SK-N-SH treated with all-trans-retinoic acid at 6 μM for 48 hours (cell line): ENCODE results near the gene CNNM3.

ENCODE experiments used
- ATAC-seq: fragments of 200-7000 bp; cut with Tn5 transposase; 3 replicates; pipeline ENCODE4 v1.9.1; 2020; ENCODE audit warnings: mild to moderate bottlenecking, moderate library complexity
- ARNTL ChIP-seq: fragments of 450-650 bp; formaldehyde crosslinking; IDR thresholded peaks from 2 replicates; pipeline ENCODE4 v1.5.0; 2020; ENCODE audit warnings: low read depth, mild to moderate bottlenecking, moderate library complexity, borderline replicate concordance
- BACH2 ChIP-seq: fragments of 250-450 bp; sonication (Bioruptor Pico); IDR thresholded peaks from 2 replicates; pipeline ENCODE4 v1.9.0; 2021; ENCODE audit warnings: mild to moderate bottlenecking, borderline replicate concordance
- CSDC2 ChIP-seq: fragments of 250-450 bp; sonication (Bioruptor Pico); IDR thresholded peaks from 2 replicates; pipeline ENCODE4 v1.5.0; 2020; ENCODE audit warnings: mild to moderate bottlenecking, moderate library complexity
- ESRRG ChIP-seq: fragments of 250-450 bp; sonication (Bioruptor Pico); IDR thresholded peaks from 2 replicates; pipeline ENCODE4 v1.6.1; 2021; ENCODE audit warnings: mild to moderate bottlenecking
- GLIS3 ChIP-seq: fragments of 250-450 bp; sonication (Bioruptor Pico); IDR thresholded peaks from 2 replicates; pipeline ENCODE4 v1.5.0; 2020; ENCODE audit warnings: mild to moderate bottlenecking, moderate library complexity
- ISL1 ChIP-seq: fragments of 250-450 bp; sonication (Bioruptor Pico); IDR thresholded peaks from 2 replicates; pipeline ENCODE4 v2.1.2; 2022; ENCODE audit warnings: mild to moderate bottlenecking, moderate library complexity
- OSR1 ChIP-seq: fragments of 250-450 bp; sonication (Bioruptor Pico); IDR thresholded peaks from 2 replicates; pipeline ENCODE4 v1.8.0; 2022; ENCODE audit warnings: moderate library complexity, mild to moderate bottlenecking, inconsistent platforms
- PPARA ChIP-seq: fragments of 250-450 bp; sonication (Bioruptor Pico); IDR thresholded peaks from 2 replicates; pipeline ENCODE4 v1.5.0; 2020; ENCODE audit warnings: mild to moderate bottlenecking, borderline replicate concordance
- SNAI2 ChIP-seq: fragments of 250-450 bp; sonication (Bioruptor Pico); IDR thresholded peaks from 2 replicates; pipeline ENCODE4 v1.5.0; 2020; ENCODE audit warnings: mild to moderate bottlenecking, moderate library complexity
- TCF4 ChIP-seq: fragments of 250-450 bp; sonication (Bioruptor Pico); IDR thresholded peaks from 2 replicates; pipeline ENCODE4 v1.8.0; 2021; ENCODE audit warnings: mild to moderate bottlenecking, moderate library complexity, borderline replicate concordance
- ZC3H10 ChIP-seq: fragments of 250-450 bp; sonication (Bioruptor Pico); IDR thresholded peaks from 2 replicates; pipeline ENCODE4 v1.5.1; 2021; ENCODE audit warnings: mild to moderate bottlenecking, moderate library complexity
- ZFP3 ChIP-seq: fragments of 250-450 bp; sonication (Bioruptor Pico); IDR thresholded peaks from 2 replicates; pipeline ENCODE4 v1.5.0; 2020; ENCODE audit warnings: mild to moderate bottlenecking, moderate library complexity
- ZNF565 ChIP-seq: fragments of 450-650 bp; formaldehyde crosslinking; conservative IDR thresholded peaks from 2 replicates; pipeline ENCODE4 v1.5.0; 2020; ENCODE audit warnings: low read depth, mild to moderate bottlenecking, moderate library complexity
- ZNF8 ChIP-seq: fragments of 450-650 bp; formaldehyde crosslinking; IDR thresholded peaks from 2 replicates; pipeline ENCODE4 v1.5.0; 2020; ENCODE audit warnings: mild to moderate bottlenecking, moderate library complexity
- TF ChIP-seq, protein P1 (sequence below): fragments of 250-450 bp; sonication (Bioruptor Pico); IDR thresholded peaks from 2 replicates; pipeline ENCODE4 v1.5.0; 2020; ENCODE audit warnings: mild to moderate bottlenecking, moderate library complexity
- TF ChIP-seq, protein P2 (sequence below): fragments of 250-450 bp; sonication (Bioruptor Pico); IDR thresholded peaks from 2 replicates; pipeline ENCODE4 v1.5.1; 2020; ENCODE audit warnings: low read depth, mild to moderate bottlenecking, moderate library complexity
- TF ChIP-seq, protein P3 (sequence below): fragments of 250-450 bp; sonication (Bioruptor Pico); IDR thresholded peaks from 2 replicates; pipeline ENCODE4 v1.5.1; 2021; ENCODE audit warnings: mild to moderate bottlenecking, moderate library complexity
- TF ChIP-seq, protein P4 (sequence below): fragments of 250-450 bp; sonication (Bioruptor Pico); IDR thresholded peaks from 2 replicates; pipeline ENCODE4 v1.8.0; 2021; ENCODE audit warnings: low read depth, mild to moderate bottlenecking, moderate library complexity, borderline replicate concordance

CNNM3 gene

DNA sequence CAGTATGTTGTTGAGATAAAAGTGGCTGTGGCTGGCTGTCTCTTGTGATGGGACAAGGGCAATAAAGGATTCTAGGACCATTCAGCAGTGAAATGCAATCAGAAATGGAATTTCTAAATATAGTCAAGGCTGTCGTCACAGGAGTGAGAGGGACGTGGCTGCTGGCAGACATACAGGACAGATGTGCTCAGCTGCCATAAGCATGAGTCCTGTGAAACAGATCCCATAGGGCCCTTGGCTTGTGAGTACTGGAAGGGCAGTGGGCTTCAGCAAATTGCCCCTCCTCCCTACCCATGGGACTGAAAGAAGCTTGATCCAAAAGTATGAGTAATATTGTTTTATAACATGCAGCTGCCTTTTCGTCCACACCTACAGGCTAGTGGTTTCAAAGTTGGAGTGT lies 4.2 kb upstream of the CNNM3 start (continued):
- no peak for TF ChIP-seq ZNF565 (CRISPR knock-in tag)

DNA sequence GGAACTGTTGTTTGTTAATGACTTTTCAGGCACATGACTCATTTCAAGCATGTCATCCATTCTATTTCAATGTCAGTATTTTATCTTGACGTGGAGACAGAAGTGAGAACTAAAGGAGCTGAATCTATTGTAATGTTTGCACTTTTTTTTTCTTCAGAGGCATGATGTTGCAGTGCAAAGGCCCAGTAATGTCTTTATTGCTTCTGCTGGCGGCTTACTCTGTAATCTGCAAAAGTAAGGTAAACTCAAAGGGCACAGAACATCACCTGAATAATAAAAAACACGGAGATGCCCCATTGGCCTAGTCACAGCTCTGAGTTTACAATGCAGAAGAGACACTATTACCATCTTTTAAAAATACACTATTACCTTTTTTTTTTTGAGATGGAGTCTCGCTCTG lies 2.4 kb upstream of the CNNM3 start:
- ATAC-seq, result no peak
- TF ChIP-seq PPARA (CRISPR knock-in tag), result no peak
- no peak for TF ChIP-seq ISL1
- no peak for TF ChIP-seq CSDC2
- TF ChIP-seq, protein P1, sequence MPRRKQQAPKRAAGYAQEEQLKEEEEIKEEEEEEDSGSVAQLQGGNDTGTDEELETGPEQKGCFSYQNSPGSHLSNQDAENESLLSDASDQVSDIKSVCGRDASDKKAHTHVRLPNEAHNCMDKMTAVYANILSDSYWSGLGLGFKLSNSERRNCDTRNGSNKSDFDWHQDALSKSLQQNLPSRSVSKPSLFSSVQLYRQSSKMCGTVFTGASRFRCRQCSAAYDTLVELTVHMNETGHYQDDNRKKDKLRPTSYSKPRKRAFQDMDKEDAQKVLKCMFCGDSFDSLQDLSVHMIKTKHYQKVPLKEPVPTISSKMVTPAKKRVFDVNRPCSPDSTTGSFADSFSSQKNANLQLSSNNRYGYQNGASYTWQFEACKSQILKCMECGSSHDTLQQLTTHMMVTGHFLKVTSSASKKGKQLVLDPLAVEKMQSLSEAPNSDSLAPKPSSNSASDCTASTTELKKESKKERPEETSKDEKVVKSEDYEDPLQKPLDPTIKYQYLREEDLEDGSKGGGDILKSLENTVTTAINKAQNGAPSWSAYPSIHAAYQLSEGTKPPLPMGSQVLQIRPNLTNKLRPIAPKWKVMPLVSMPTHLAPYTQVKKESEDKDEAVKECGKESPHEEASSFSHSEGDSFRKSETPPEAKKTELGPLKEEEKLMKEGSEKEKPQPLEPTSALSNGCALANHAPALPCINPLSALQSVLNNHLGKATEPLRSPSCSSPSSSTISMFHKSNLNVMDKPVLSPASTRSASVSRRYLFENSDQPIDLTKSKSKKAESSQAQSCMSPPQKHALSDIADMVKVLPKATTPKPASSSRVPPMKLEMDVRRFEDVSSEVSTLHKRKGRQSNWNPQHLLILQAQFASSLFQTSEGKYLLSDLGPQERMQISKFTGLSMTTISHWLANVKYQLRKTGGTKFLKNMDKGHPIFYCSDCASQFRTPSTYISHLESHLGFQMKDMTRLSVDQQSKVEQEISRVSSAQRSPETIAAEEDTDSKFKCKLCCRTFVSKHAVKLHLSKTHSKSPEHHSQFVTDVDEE (CRISPR knock-in tag), result no peak
- TF ChIP-seq BACH2, result no peak
- no peak for TF ChIP-seq SNAI2
- TF ChIP-seq ZNF8 (CRISPR knock-in tag), result no peak
- no peak for TF ChIP-seq ARNTL (CRISPR knock-in tag)
- no peak for TF ChIP-seq ZFP3 (CRISPR knock-in tag)

DNA sequence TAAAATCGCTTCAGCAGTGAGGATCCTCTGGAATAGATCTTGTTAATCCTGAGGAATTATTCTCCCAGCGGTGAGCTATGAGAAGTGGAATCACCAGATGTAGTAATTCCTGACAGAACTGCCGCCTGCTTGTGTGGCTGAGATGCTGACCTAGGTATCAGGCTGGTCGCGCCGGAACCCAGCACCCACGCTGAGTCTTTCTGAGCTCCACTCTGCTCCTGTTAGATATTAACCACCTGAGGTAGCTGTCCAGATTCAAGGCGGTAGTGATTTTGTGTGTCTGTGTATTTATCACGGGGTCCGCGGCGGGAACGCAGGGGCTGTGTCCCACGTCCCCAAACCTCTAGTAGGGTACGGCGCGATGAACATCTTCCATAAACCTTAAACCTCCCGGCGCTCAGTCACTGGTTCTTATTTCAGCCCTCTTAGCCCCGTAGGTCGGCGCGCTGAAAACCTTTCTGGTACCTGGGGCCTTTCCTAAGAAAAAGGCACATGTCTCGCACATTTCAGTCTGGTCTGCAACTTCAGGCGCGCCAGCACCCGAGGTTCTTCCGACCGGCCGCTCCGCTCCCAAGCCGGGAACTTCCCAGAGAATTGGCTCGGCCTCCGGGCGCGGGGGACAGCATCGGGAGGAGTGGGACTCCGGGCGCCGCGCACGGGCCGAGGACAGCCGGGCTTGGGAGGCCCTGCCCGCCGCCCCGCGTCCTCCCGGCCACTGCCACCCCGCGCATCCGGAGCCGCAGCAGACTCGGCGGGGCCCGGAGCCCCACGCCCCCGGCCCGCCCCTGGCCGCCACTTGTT lies 542 bp upstream of the CNNM3 start:
- TF ChIP-seq ESRRG (no peak), CSDC2 (no peak)
- peak; percentile 12 for ATAC-seq

DNA sequence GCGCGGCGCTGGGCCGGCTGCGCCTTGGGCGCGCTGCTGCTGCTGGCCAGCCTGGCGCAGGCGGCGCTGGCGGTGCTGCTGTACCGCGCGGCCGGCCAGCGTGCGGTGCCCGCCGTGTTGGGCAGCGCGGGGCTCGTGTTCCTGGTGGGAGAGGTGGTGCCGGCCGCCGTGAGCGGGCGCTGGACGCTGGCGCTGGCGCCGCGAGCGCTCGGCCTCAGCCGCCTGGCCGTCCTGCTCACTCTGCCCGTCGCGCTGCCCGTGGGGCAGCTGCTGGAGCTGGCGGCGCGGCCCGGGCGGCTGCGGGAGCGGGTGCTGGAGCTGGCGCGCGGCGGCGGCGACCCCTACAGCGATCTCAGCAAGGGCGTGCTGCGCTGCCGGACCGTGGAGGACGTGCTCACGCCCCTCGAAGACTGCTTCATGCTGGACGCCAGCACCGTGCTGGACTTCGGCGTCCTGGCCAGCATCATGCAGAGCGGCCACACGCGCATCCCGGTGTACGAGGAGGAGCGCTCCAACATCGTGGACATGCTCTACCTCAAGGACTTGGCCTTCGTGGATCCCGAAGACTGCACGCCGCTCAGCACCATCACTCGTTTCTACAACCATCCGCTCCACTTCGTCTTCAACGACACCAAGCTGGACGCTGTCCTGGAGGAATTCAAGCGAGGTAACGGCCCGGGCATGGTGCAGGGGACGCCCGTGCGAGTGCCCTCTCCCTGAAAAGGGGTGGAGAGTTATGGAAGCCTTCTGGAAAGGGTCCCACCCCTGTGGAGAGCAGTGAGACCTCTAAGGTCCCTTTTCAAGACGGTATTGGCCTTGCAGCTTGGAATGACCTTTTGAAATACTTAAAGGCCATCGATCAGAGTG lies 1.0 kb downstream of the CNNM3 start:
- no peak for TF ChIP-seq ISL1
- TF ChIP-seq, protein P2, sequence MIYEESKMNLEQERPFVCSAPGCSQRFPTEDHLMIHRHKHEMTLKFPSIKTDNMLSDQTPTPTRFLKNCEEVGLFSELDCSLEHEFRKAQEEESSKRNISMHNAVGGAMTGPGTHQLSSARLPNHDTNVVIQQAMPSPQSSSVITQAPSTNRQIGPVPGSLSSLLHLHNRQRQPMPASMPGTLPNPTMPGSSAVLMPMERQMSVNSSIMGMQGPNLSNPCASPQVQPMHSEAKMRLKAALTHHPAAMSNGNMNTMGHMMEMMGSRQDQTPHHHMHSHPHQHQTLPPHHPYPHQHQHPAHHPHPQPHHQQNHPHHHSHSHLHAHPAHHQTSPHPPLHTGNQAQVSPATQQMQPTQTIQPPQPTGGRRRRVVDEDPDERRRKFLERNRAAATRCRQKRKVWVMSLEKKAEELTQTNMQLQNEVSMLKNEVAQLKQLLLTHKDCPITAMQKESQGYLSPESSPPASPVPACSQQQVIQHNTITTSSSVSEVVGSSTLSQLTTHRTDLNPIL, result no peak
- TF ChIP-seq ZC3H10 (CRISPR knock-in tag), result no peak
- no peak for TF ChIP-seq TCF4 (CRISPR knock-in tag)
- TF ChIP-seq CSDC2, result no peak
- no peak for TF ChIP-seq ZNF8 (CRISPR knock-in tag)
- no peak for TF ChIP-seq OSR1 (CRISPR knock-in tag)
- TF ChIP-seq, protein P3, sequence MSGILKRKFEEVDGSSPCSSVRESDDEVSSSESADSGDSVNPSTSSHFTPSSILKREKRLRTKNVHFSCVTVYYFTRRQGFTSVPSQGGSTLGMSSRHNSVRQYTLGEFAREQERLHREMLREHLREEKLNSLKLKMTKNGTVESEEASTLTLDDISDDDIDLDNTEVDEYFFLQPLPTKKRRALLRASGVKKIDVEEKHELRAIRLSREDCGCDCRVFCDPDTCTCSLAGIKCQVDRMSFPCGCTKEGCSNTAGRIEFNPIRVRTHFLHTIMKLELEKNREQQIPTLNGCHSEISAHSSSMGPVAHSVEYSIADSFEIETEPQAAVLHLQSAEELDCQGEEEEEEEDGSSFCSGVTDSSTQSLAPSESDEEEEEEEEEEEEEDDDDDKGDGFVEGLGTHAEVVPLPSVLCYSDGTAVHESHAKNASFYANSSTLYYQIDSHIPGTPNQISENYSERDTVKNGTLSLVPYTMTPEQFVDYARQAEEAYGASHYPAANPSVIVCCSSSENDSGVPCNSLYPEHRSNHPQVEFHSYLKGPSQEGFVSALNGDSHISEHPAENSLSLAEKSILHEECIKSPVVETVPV (CRISPR knock-in tag), result no peak
- no peak for TF ChIP-seq ZFP3 (CRISPR knock-in tag)
- TF ChIP-seq, protein P1 (CRISPR knock-in tag), result no peak
- TF ChIP-seq SNAI2, result no peak
- TF ChIP-seq, all 23 proteins: peak for 0
- no peak; the same call in 1 of the 3 replicates for ATAC-seq

DNA sequence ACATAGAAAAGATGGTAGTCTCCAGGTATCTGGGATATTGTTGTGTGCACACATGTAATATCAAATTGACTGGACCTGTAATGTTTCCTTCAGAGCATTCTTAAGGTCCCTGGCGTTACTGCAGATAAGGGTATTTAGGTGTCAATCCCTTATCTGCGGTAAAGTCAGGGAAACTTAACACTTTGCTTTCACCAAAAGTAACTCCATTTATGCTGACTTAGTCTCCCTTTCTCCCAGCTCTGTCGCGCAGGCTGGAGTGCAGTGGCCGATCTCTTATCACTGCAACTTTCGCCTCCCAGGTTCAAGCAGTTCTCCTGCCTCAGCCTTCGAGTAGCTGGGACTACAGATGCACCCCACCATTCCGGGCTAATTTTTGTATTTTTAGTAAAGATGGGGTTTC lies 1.8 kb downstream of the CNNM3 start:
- ATAC-seq, result no peak
- no peak for TF ChIP-seq ZNF8 (CRISPR knock-in tag)
- TF ChIP-seq, protein P4, sequence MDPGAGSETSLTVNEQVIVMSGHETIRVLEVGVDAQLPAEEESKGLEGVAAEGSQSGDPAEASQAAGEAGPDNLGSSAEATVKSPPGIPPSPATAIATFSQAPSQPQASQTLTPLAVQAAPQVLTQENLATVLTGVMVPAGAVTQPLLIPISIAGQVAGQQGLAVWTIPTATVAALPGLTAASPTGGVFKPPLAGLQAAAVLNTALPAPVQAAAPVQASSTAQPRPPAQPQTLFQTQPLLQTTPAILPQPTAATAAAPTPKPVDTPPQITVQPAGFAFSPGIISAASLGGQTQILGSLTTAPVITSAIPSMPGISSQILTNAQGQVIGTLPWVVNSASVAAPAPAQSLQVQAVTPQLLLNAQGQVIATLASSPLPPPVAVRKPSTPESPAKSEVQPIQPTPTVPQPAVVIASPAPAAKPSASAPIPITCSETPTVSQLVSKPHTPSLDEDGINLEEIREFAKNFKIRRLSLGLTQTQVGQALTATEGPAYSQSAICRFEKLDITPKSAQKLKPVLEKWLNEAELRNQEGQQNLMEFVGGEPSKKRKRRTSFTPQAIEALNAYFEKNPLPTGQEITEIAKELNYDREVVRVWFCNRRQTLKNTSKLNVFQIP, result no peak
- no peak for TF ChIP-seq TCF4 (CRISPR knock-in tag)
- no peak for TF ChIP-seq GLIS3 (CRISPR knock-in tag)
- TF ChIP-seq, protein P1 (CRISPR knock-in tag), result no peak
